GM18867 (cell line): ENCODE results near the gene TMEM26.

Experiments
- ATAC-seq: cut with Tn5 transposase; IDR thresholded peaks from one replicate; pipeline ENCODE4 v1.9.1; 2021; ENCODE audit warnings: mild to moderate bottlenecking, moderate library complexity; ENCODE audit not compliant: unreplicated experiment

Gene TMEM26

DNA sequence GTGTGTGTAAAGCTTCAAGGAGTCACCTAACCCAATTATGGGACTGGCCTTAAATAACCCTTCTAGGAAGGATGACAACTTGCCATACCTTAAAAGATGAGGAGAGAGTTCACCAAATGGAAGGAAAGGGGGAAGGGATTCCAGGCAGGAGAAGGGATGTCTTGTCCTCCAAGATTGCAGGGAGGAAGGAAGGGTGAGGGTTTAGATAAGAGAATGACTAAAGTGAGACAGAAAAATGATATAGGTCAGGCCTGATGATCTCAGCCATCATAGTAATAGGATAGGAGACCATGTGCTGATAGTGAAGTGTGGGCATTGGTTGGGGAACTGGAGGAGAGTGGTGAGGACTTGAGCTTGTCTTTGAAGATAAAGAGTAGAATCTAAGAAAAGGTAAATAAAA lies 7.7 kb upstream of the TMEM26 start:
- ATAC-seq = no peak

- ATAC-seq = no peak
Measured at GRCh38 chr10:61458031-61458430, 4.8 kb upstream of the TMEM26 start.

GRCh38 chr10:61456095-61456789 lies 3.1 kb upstream of the TMEM26 start:
- ATAC-seq = no peak

- no peak for ATAC-seq
Measured at GRCh38 chr10:61455656-61456055, 2.5 kb upstream of the TMEM26 start.

DNA sequence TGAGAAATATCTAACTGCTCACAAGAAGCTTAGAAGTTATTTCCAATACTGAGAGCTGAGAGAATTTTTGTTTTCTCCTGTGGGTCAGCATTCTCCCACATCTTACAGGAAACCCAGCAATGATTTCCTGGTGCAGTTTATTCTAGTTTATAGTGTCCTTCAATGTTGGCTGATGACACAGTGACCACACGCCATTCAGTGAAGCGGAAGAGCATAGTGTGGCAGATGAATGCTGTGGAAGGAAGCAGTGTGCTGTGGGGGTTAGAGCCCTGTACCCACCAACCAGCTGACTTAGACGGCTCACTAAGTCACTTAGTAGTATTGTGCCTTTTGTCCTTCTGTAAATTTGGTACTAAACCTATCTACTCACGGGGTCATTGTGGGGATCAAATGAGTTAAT lies 1.4 kb upstream of the TMEM26 start:
- no peak for ATAC-seq

DNA sequence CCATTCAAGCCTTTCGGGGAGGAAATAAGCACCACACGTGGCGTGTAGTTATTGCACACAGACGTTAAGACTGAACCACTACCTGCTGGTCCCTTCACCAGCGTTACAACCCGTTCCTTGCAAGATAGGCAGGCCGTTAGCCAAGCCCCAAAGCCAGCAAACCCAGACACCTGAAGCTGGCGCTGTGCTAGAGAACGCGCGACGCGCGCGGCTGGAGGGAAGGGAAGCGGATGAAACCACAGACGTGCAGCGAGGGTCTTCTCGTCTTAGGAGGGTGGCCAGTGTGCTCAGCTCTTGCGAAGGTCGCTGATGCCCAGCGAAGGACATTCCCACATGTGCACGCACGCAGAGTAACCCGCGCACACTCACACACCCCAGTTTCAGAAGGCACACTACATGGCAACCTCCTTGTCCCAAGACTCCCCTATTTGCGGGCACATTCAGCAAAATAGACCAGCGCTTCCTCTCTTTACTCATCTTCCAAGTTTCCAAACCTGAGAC lies 980 bp downstream of the TMEM26 start:
- no peak for ATAC-seq

GRCh38 chr10:61451357-61451756 lies 1.8 kb downstream of the TMEM26 start:
- ATAC-seq = no peak

GRCh38 chr10:61448841-61449600 lies 4.2 kb downstream of the TMEM26 start:
- no peak for ATAC-seq

DNA sequence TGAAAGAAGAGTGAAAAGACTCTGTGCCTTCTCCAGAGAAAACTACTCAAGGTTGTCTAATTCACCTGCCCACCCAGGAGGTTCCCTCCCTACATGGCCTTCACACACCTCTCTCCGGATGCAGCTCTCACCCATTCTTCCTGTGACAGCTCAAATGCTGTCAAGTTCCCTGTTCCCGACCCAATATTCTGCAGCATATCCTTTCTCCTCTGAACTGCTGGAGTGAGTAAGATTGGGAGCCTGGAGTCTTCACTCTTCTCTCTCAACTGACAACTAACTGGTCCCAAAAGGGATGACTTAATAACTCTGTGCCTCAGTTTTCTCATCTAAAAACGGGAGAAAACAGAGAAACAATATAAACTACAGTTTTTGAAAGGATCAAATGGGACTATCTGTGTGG lies 5.1 kb downstream of the TMEM26 start:
- no peak for ATAC-seq

DNA sequence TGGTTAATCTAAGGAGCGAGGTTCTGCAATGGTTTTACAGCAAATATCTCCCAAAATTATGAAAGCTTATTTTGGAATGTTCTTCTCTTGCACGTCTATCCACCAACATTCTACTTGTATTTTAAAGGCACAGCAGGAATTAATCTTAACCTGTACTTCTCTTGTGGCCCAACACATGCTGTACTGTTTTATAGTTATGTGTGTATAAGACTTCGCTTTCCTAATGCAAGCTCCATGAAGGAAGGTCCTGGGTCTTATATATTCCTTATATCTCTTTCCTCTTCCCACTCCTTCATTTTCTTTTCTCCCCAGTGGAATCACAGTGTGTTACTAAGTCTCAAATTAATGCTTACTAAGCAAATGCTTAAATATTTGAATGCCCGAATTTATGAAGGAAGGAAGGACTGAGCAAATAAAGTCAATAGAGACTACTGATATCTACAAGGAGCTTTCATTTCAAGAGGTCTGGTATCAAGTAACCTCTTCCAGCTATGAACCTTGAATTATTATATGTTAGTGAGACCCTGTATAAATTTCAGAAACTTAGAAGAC lies 14.0 kb downstream of the TMEM26 start:
- no peak for ATAC-seq

DNA sequence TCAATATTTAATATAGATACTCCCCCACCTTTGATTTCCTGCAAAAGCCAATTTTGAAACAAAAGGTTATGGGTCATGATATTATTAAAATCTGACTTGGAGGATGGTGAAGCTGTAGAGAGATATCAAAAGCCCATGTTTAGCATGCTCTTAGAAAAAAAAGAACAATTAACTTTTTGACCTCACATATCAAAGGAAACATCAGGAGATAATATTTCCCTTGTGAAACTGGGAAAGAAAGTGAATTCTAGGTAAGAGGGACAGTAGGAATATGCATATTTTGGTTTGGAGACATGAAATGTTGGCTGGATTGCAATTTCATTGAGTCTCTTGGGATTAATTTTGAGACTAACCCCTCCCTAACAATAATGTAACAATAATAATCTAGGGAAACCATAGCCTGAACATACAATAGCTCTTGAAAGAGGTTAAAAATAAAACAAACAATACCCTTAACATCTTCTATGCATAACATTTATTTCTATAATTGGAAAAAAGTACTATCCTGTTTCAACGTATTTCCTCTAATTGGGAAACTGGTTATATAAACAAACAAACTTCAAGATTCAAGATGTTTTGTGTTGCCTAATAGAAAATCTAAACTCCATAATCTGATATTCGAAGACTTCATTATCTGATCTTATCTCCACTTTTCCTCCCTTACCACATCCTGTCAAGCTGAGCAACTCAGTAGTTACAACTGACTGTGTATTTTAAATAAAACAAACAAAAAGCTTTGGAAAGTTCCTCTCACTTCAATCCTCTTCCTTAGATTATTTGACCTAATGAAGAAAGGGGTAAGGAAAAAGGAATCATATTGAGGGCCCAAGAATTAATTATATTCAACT lies 14.8 kb downstream of the TMEM26 start:
- no peak for ATAC-seq

- ATAC-seq = no peak
Measured at GRCh38 chr10:61423178-61423577, 30.0 kb downstream of the TMEM26 start.

- ATAC-seq = no peak
Measured at GRCh38 chr10:61417661-61418060, 35.5 kb downstream of the TMEM26 start.

GRCh38 chr10:61415824-61416223 lies 37.4 kb downstream of the TMEM26 start:
- ATAC-seq = no peak

DNA sequence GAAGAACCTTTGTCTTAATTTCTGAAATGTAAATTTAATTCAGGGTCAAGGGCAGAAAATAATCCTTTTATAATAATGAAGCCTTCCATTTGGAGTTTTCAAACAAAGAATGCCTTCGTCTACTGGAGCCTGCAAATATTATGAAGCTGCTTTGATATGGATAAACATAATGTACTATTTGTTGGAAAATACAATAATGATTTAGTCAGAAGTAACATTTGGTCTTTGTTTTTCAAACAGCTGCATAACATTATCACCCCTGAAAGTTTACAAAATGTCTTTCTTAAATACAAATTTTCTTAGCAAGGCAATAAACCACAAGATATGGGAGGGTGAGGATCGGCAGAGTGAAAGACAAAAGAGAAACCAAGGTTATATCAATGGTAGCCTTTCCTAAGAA lies 41.5 kb downstream of the TMEM26 start:
- ATAC-seq = no peak

DNA sequence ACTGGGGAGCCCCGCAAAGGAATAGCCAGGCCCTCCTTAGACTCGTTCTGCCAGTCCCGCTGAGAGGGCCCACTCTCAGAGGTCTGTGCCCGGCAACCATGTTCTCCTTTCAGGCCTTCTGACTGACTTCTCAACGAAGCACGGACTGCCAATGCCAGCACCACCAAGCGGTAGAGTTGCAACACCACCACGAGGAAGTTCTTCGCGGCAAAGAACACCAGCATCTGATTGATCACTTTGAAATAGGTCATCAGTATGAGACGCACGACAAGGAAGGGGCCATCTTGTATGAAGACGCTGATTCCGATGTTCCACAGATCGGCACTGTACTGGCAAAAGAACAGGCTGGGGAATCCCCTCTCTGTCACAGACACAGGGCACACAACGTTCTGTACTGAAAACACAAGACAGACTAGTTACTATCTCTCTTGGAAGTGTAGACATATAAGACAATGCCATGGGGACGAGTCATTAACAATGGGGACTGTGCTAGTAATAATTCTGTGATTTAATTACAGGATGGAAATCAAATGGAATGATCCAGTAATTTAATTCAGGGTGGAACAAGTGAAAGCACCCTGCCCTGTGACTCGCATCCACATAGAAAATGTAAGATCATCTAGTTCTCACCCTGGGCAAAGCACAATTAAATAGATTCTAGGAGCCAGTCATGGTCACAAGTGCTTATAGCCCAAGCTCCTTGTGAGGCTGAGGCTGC lies 42.7 kb downstream of the TMEM26 start:
- no peak for ATAC-seq

- ATAC-seq = no peak
Measured at GRCh38 chr10:61409157-61409556, 44.0 kb downstream of the TMEM26 start.

GRCh38 chr10:61408105-61408504 lies 45.1 kb downstream of the TMEM26 start:
- no peak for ATAC-seq

DNA sequence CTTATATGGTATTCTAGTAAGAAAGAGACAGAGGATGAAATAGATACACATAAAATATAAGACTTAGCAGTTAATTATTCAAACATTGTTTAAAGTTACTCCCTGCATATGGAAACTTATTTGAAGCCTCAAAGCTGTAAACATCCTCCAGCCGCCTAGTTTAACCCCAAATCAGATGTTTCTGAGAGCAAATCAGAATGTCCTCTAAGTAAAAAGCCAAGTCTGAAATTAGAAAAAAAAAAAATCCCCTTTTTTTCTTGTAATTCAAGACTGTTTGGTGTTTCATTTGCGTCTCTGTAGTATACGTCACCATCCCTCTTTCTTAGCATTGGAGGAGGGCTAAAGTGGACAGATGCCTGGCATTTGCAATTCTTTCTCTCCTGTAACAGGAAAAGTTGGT lies 46.4 kb downstream of the TMEM26 start:
- no peak for ATAC-seq

DNA sequence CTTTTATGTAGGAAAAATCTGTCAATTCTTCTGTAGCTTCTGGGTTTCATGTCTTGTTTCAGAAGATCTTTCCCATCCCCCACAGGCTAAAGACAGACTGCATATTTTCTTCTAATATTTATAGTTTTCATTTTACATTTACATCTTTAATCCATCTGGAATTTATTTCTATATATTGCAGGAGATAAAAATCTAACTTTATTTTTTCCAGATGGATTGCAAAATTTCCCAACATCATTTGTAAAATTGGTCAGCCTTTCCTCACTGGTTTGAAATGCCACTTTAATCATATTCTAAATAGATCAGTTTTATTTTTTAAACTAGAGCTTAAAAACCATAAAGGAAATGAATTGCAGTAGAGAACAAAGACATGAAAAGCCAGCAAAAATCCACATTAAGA lies 46.9 kb downstream of the TMEM26 start:
- no peak for ATAC-seq

- ATAC-seq = no peak
Measured at GRCh38 chr10:61404751-61405150, 48.4 kb downstream of the TMEM26 start.
